Effector memory CD8-positive, alpha-beta T cell (primary cell): Measurements from ENCODE around the gene CCDC85B.
A peak's percentile ranks its signal among the peaks of the same experiment; 100 is the strongest.

Source experiments
- ATAC-seq: fragments of 150-1000 bp; cut with Tn5 transposase; replicated peaks from 2 replicates; pipeline ENCODE4 v1.10.0; 2021; ENCODE audit warnings: mild to moderate bottlenecking, moderate library complexity
- DNase-seq, 3 experiments: peaks; one replicate each; pipeline ENCODE4 v3.0.0; 2021
- H3K27ac Mint-ChIP-seq, 2 donors: one replicate each; pipeline ENCODE4 v1.8.0; 2022; ENCODE audit warnings: mild to moderate bottlenecking in 2 of 2, mixed read lengths in 2 of 2, moderate library complexity in 2 of 2
- H3K27me3 Mint-ChIP-seq, 2 donors: one replicate each; pipeline ENCODE4 v1.8.0; 2022; ENCODE audit warnings: mixed read lengths in 2 of 2
- H3K36me3 Mint-ChIP-seq: one replicate; pipeline ENCODE4 v1.8.0; 2022; ENCODE audit warnings: mild to moderate bottlenecking, moderate library complexity, mixed read lengths; ENCODE audit not compliant: insufficient read depth
- H3K4me1 Mint-ChIP-seq, 2 donors: one replicate each; pipeline ENCODE4 v1.8.0; 2022; ENCODE audit warnings: low read depth in 2 of 2, mixed read lengths in 2 of 2
- H3K4me3 Mint-ChIP-seq, 2 donors: one replicate each; pipeline ENCODE4 v1.8.0; 2022; ENCODE audit warnings: mild to moderate bottlenecking in 2 of 2, mixed read lengths in 2 of 2, moderate library complexity in 2 of 2
- H3K9me3 Mint-ChIP-seq, 2 donors: one replicate each; pipeline ENCODE4 v1.8.0; 2022; ENCODE audit warnings: mixed read lengths in 2 of 2

Gene CCDC85B

GRCh38 chr11:65921033-65921555, 30.6 kb downstream of the CCDC85B start:
- H3K4me3 Mint-ChIP-seq = peak overlapping the region; percentile 91 to 92
- ATAC-seq = no peak
- peaks cover 55% of the 10 kb centered on the region for H3K36me3 Mint-ChIP-seq
- no peaks in the 10 kb centered on the region for H3K27me3 Mint-ChIP-seq
- peaks cover 24 to 26% of the 10 kb centered on the region in 2 donors for H3K4me1 Mint-ChIP-seq
- DNase-seq = no peak
- no peaks in the 10 kb centered on the region for H3K9me3 Mint-ChIP-seq
- peak overlapping the region in 1 of 2 donors; percentile 25 for H3K27ac Mint-ChIP-seq

DNA sequence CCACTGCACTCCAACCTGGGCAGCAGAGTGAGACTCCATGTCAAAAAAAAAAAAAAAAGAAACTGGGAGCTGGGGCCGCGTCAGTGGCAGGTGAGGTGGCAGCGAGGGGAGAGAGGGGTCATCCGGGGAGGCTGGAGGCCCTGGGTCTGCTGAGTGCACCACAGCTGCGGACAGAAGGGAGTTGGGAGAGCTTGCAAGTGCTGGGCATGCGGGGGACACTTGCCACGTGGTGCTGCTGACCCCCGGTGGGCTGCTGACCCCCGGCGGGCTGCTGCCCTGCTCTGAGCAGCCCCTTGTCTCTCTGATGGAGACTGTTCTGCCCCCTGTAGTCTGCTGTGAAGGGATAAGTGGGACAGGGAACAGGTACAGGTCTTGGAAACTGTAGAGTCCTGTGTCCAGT, 31.4 kb downstream of the CCDC85B start:
- peaks cover 17 to 18% of the 10 kb centered on the region in 2 donors for H3K4me1 Mint-ChIP-seq
- H3K4me3 Mint-ChIP-seq = peak overlapping the region; percentile 8 to 91
- DNase-seq (no peak), ATAC-seq (no peak)
- peak overlapping the region in 1 of 2 donors; percentile 25 for H3K27ac Mint-ChIP-seq
- no peaks in the 10 kb centered on the region for H3K9me3 Mint-ChIP-seq
- peaks cover 55% of the 10 kb centered on the region for H3K36me3 Mint-ChIP-seq
- H3K27me3 Mint-ChIP-seq = no peaks in the 10 kb centered on the region

GRCh38 chr11:65922565-65922964, 32.1 kb downstream of the CCDC85B start:
- DNase-seq (no peak), ATAC-seq (no peak)
- no peaks in the 10 kb centered on the region for H3K27me3 Mint-ChIP-seq
- H3K27ac Mint-ChIP-seq = no peak overlapping the region
- H3K4me3 Mint-ChIP-seq = no peak overlapping the region
- H3K4me1 Mint-ChIP-seq = peaks cover 16 to 19% of the 10 kb centered on the region in 2 donors
- no peaks in the 10 kb centered on the region for H3K9me3 Mint-ChIP-seq
- peaks cover 50% of the 10 kb centered on the region for H3K36me3 Mint-ChIP-seq

- Mint-ChIP-seq H3K36me3 (peaks cover 47% of the 10 kb centered on the region), H3K9me3 (no peaks in the 10 kb centered on the region), H3K4me3 (no peak overlapping the region), H3K27me3 (no peaks in the 10 kb centered on the region), H3K27ac (peak overlapping the region in 1 of 2 donors; percentile 5), H3K4me1 (peaks cover 22 to 29% of the 10 kb centered on the region in 2 donors)
- no peak for DNase-seq
- no peak for ATAC-seq
These were observed 34.9 kb downstream of the CCDC85B start for GRCh38 chr11:65925397-65925796.

DNA sequence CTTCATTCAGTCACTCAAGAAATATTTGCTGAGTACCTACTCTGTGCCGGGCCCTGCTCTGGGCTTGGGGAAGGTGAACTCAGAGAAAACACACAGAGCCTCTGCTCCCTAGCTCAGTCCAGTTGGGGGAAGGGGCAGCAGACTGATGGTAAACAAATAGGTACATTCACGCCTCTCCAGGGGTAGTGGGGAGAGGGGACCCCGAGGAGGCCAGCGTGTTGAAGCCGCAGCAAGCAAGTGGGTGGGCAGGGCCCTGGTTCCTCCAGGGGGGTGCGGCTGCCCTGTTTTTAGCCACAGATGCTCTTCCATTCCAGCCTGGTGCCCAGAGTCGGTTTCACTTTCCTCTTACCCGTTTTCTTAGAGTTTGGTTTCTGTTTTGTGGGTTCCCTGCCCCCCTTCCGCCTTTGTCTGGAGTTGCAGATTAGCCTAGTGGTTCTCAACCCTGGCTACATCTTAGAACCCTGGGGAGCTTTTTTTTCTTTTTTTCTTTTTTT, 37.5 kb downstream of the CCDC85B start:
- Mint-ChIP-seq H3K9me3 (no peaks in the 10 kb centered on the region), H3K27ac (peak overlapping the region; percentile 97 to 98), H3K4me3 (peak overlapping the region; percentile 67 to 81), H3K36me3 (peaks cover 31% of the 10 kb centered on the region), H3K27me3 (no peaks in the 10 kb centered on the region), H3K4me1 (peaks cover 16 to 33% of the 10 kb centered on the region in 2 donors)
- DNase-seq = peak; percentile 66 to 72 (median 68)
- ATAC-seq = peak; percentile 97

DNA sequence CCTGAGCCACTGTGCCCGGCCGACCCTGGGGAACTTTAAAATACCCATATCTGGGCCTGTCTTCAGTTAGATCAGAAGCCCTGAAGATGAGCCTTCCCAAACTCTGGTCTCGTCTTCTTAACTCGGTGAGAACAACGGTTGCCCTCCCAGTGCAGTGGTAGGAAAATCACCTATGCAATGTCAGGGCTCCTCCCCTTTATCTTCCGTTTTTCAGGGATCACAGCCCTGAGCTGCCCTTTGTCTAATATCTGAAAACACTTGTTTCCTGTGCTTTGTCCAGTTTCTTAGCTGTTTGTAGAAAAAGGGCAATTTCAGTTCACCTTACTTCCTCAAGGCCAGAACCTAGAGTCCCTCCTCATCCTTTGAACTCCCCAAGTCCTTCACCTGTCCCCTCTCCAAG, 38.2 kb downstream of the CCDC85B start:
- H3K27me3 Mint-ChIP-seq = no peaks in the 10 kb centered on the region
- peak overlapping the region; percentile 97 to 98 for H3K27ac Mint-ChIP-seq
- peak overlapping the region; percentile 67 to 81 for H3K4me3 Mint-ChIP-seq
- DNase-seq (no peak), ATAC-seq (no peak)
- peaks cover 16 to 33% of the 10 kb centered on the region in 2 donors for H3K4me1 Mint-ChIP-seq
- peaks cover 24% of the 10 kb centered on the region for H3K36me3 Mint-ChIP-seq
- H3K9me3 Mint-ChIP-seq = no peaks in the 10 kb centered on the region

GRCh38 chr11:65931773-65932557, 41.5 kb downstream of the CCDC85B start:
- peaks cover 0 to 2% of the 10 kb centered on the region in 2 donors for H3K27me3 Mint-ChIP-seq
- no peak overlapping the region for H3K4me3 Mint-ChIP-seq
- no peaks in the 10 kb centered on the region for H3K9me3 Mint-ChIP-seq
- H3K36me3 Mint-ChIP-seq = peaks cover 20% of the 10 kb centered on the region
- H3K4me1 Mint-ChIP-seq = peaks cover 16 to 29% of the 10 kb centered on the region in 2 donors
- peak overlapping the region in 1 of 2 donors; percentile 35 for H3K27ac Mint-ChIP-seq
- DNase-seq (no peak), ATAC-seq (no peak)

DNA sequence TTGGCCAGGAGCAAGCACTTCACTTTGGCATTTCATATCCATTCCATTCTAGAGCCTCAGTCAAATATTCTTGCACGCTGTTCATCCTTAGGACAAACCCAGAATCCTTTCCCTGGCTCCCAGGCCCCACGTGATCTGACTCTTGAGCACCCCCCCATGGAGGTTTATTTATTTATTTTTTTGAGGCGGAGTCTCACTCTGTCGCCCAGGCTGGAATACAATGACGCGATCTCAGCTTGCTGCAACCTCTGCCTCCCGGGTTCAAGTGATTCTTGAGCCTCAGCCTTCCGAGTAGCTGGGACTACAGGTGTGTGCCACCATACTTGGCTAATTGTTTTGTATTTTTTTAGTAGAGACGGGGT, 42.1 kb downstream of the CCDC85B start:
- DNase-seq (no peak), ATAC-seq (no peak)
- peaks cover 0 to 8% of the 10 kb centered on the region in 2 donors for H3K27me3 Mint-ChIP-seq
- no peak overlapping the region for H3K4me3 Mint-ChIP-seq
- peaks cover 14 to 23% of the 10 kb centered on the region in 2 donors for H3K4me1 Mint-ChIP-seq
- H3K9me3 Mint-ChIP-seq = no peaks in the 10 kb centered on the region
- peak overlapping the region in 1 of 2 donors; percentile 38 for H3K27ac Mint-ChIP-seq
- H3K36me3 Mint-ChIP-seq = peaks cover 23% of the 10 kb centered on the region

DNA sequence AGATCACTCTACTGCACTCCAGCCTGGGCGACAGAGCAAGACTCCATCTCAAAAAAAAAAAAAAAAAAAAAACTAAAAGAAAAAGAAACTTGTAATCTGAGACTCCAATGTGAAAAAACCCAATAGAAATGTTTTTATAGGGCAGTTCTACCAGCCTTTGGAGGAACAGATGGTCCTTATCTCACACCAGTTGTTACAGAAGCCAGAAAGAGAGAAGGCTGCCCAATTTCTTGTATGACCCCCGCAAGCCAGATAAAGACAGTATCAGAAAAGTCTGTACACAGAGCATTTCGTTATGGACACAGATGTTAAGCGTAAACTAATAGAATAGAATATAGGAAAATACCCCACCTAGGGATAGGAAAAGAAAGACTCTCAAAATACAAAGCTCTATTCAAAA, 43.5 kb downstream of the CCDC85B start:
- Mint-ChIP-seq H3K9me3 (no peaks in the 10 kb centered on the region), H3K36me3 (peaks cover 9% of the 10 kb centered on the region), H3K4me3 (no peak overlapping the region), H3K27ac (no peak overlapping the region), H3K27me3 (peaks cover 0 to 22% of the 10 kb centered on the region in 2 donors), H3K4me1 (peaks cover 0 to 10% of the 10 kb centered on the region in 2 donors)
- DNase-seq (no peak), ATAC-seq (no peak)

DNA sequence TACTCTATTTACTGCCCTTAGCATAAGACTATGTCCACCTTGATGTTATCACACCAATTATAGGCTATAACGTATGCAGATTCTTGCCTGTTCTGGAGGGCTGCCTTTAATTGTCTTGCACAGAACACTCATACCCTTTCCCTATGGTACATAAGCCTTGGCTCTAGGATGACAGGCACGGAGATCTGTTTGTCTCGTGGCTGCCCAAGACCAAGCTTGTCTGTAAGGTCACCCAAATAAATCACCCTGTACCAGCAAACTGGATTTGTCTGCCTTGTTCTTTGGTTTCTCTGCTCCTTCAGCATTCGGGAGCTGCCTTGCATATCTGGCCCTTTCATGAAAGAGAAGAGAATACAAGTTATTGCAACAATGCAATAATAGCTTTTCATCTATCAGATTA, 47.3 kb downstream of the CCDC85B start:
- ATAC-seq = no peak
- Mint-ChIP-seq H3K4me1 (no peaks in the 10 kb centered on the region), H3K36me3 (peaks cover 3% of the 10 kb centered on the region), H3K27ac (no peak overlapping the region), H3K27me3 (peaks cover 7 to 22% of the 10 kb centered on the region in 2 donors), H3K9me3 (no peaks in the 10 kb centered on the region), H3K4me3 (no peak overlapping the region)
- DNase-seq = no peak
